ENCODE measurements around the gene STAC2. TPM values are rescaled to one million over a fixed set of nuclear protein-coding genes. Genes with fewer than 3 reads are reported as not detected.

The STAC2 gene
- total RNA-seq, 4 donors from 2014 or later = 0.17 to 0.29 TPM; not detected in 2

GRCh38 chr17:39212841-39213480 is 12.8 kb downstream of the STAC2 start:
- WGBS = 86% methylated on average over 16 of the region's 16 CpGs

GRCh38 chr17:39212195-39212810 is 13.4 kb downstream of the STAC2 start:
- no peak for DNase-seq (ENCODE audit: extremely low spot score)
- Histone ChIP-seq H3K27ac (replicated peaks in 1 of 4) (no peak overlapping the region), H3K4me3 (no peak overlapping the region), H3K4me1 (peaks cover 14 to 31% (median 26%) of the 10 kb centered on the region in 4 donors), H3K9me3 (no peaks in the 10 kb centered on the region), H3K27me3 (peaks cover 0 to 23% (median 0%) of the 10 kb centered on the region in 4 donors), H3K36me3 (no peaks in the 10 kb centered on the region)
- intact Hi-C loops (cut with DNase I) = no loop called here
- 86% methylated on average over 11 of the region's 11 CpGs for WGBS
- TF ChIP-seq EP300 (IDR thresholded peaks at IDR 0.05) (no peak), CTCF (IDR thresholded peaks at IDR 0.05) (no peak), POLR2AphosphoS5 (IDR thresholded peaks at IDR 0.05) (no peak), POLR2A (IDR thresholded peaks at IDR 0.05; ENCODE audit: low read depth) (no peak)

More at GRCh38 chr17:39212841-39213480, 12.8 kb downstream of the STAC2 start:
- Histone ChIP-seq H3K36me3 (no peaks in the 10 kb centered on the region), H3K27me3 (peaks cover 0 to 28% (median 0%) of the 10 kb centered on the region in 4 donors), H3K9me3 (no peaks in the 10 kb centered on the region), H3K4me3 (no peak overlapping the region), H3K27ac (replicated peaks in 1 of 4) (no peak overlapping the region), H3K4me1 (peaks cover 14 to 27% (median 24%) of the 10 kb centered on the region in 4 donors)
- intact Hi-C loops (cut with DNase I) = no loop called here
- no peak for TF ChIP-seq CTCF (IDR thresholded peaks at IDR 0.05)
- no peak for TF ChIP-seq POLR2AphosphoS5 (IDR thresholded peaks at IDR 0.05)
- no peak for TF ChIP-seq EP300 (IDR thresholded peaks at IDR 0.05)
- no peak for TF ChIP-seq POLR2A (IDR thresholded peaks at IDR 0.05; ENCODE audit: low read depth)
- DNase-seq (ENCODE audit: extremely low spot score) = no peak

- WGBS = 11% methylated on average over 20 of the region's 22 CpGs
- intact Hi-C loops (cut with DNase I) = no loop called here
- Histone ChIP-seq H3K9me3 (no peaks in the 10 kb centered on the region), H3K27ac (replicated peaks in 1 of 4) (peak overlapping the region in 3 of 4 donors; percentile 57 to 73 (median 63)), H3K36me3 (peaks cover 0 to 3% (median 2%) of the 10 kb centered on the region in 4 donors), H3K4me3 (peak overlapping the region; percentile 48 to 58 (median 58)), H3K4me1 (peaks cover 14 to 34% (median 27%) of the 10 kb centered on the region in 4 donors), H3K27me3 (peaks cover 0 to 7% (median 0%) of the 10 kb centered on the region in 4 donors)
- TF ChIP-seq POLR2AphosphoS5 (IDR thresholded peaks at IDR 0.05) (no peak), POLR2A (IDR thresholded peaks at IDR 0.05; ENCODE audit: low read depth) (no peak), EP300 (IDR thresholded peaks at IDR 0.05) (no peak), CTCF (IDR thresholded peaks at IDR 0.05) (no peak)
- DNase-seq (ENCODE audit: extremely low spot score) = no peak
Observed at GRCh38 chr17:39210093-39210434, 15.7 kb downstream of the STAC2 start.

- WGBS = 7% methylated on average over 4 of the region's 39 CpGs
- peak overlapping the region; percentile 37 to 73 (median 60) for H3K27ac ChIP-seq (replicated peaks in 1 of 4)
- intact Hi-C loops (cut with DNase I) = loop anchor here (5.0 kb wide), 1 partner anchor 33 kb away; no protein-coding TSS in a partner anchor
- H3K4me3 ChIP-seq = peak overlapping the region; percentile 48 to 58 (median 58)
- peaks cover 14 to 34% (median 27%) of the 10 kb centered on the region in 4 donors for H3K4me1 ChIP-seq
- no peak for TF ChIP-seq CTCF (IDR thresholded peaks at IDR 0.05)
- TF ChIP-seq POLR2AphosphoS5 (IDR thresholded peaks at IDR 0.05) = peak; percentile 60
- H3K36me3 ChIP-seq = peaks cover 5 to 9% (median 8%) of the 10 kb centered on the region in 4 donors
- peaks cover 0 to 5% (median 0%) of the 10 kb centered on the region in 4 donors for H3K27me3 ChIP-seq
- no peaks in the 10 kb centered on the region for H3K9me3 ChIP-seq
- no peak for DNase-seq (ENCODE audit: extremely low spot score)
Observed at GRCh38 chr17:39209317-39210092, 16.2 kb downstream of the STAC2 start.

Data from esophagus muscularis mucosa (tissue), 4 donors.